ENCODE results near the gene MOB3B.

The MOB3B gene

GRCh38 chr9:27333241-27334052 lies 196.2 kb downstream of the MOB3B start:
- peak in 4 of 5 experiments; percentile 3 to 48 (median 10) for DNase-seq

GRCh38 chr9:27331393-27331792 lies 198.2 kb downstream of the MOB3B start:
- DNase-seq, result no peak

GRCh38 chr9:27329291-27329690 lies 200.3 kb downstream of the MOB3B start:
- DNase-seq, result no peak

GRCh38 chr9:27328483-27328882 lies 201.1 kb downstream of the MOB3B start:
- no peak for DNase-seq

GRCh38 chr9:27311184-27311583 lies 218.4 kb downstream of the MOB3B start:
- no peak for DNase-seq

GRCh38 chr9:27310582-27310981 lies 219.0 kb downstream of the MOB3B start:
- no peak for DNase-seq

GRCh38 chr9:27308691-27309390 lies 220.8 kb downstream of the MOB3B start:
- no peak for DNase-seq

- DNase-seq, result no peak
Measured at GRCh38 chr9:27304521-27304920, 225.1 kb downstream of the MOB3B start.

GRCh38 chr9:27303219-27303618 lies 226.4 kb downstream of the MOB3B start:
- no peak for DNase-seq

- no peak for DNase-seq
Measured at GRCh38 chr9:27297050-27297449, 232.6 kb downstream of the MOB3B start, which contains the start of gene EQTN. Gene EQTN (minus strand): TSS chr9:27297150. CDS start chr9:27297055, 95 bp downstream.

- DNase-seq, result no peak
Measured at GRCh38 chr9:27293996-27294395, 235.6 kb downstream of the MOB3B start.

- DNase-seq, result no peak
Measured at GRCh38 chr9:27292659-27293405, 236.8 kb downstream of the MOB3B start.

- no peak for DNase-seq
Measured at GRCh38 chr9:27291292-27291691, 238.3 kb downstream of the MOB3B start.

GRCh38 chr9:27282269-27282668 lies 247.3 kb downstream of the MOB3B start:
- no peak for DNase-seq

- no peak for DNase-seq
Measured at GRCh38 chr9:27280860-27281259, 248.8 kb downstream of the MOB3B start.

- no peak for DNase-seq
Measured at GRCh38 chr9:27280249-27280648, 249.4 kb downstream of the MOB3B start.

GRCh38 chr9:27279611-27280010 lies 250.0 kb downstream of the MOB3B start:
- DNase-seq, result no peak

- DNase-seq, result no peak
Measured at GRCh38 chr9:27278374-27278773, 251.2 kb downstream of the MOB3B start.

GRCh38 chr9:27276193-27277030 lies 253.2 kb downstream of the MOB3B start:
- peak in 1 of 5 experiments; percentile 32 for DNase-seq

Measured in T-helper 2 cell (primary cell).